NCI-H2081 (cell line): Measurements from ENCODE around the gene RDH13.
"Not testable (repeated sequence)": the region's sequence is repeated elsewhere in the genome, so short reads cannot be mapped to it uniquely, and the experiment has no call there.

ENCODE experiments used
- DNase-seq, 2 experiments: peaks; one replicate each; lab custom pipeline; 2025; lab: John Stamatoyannopoulos, UW

Gene RDH13

GRCh38 chr19:55044771-55045716 is 17.9 kb downstream of the RDH13 start:
- no peak for DNase-seq

- no peak for DNase-seq
Observed at GRCh38 chr19:55044286-55044685, 18.7 kb downstream of the RDH13 start.

GRCh38 chr19:55042688-55043087 is 20.3 kb downstream of the RDH13 start:
- DNase-seq: no peak

- no peak for DNase-seq
Observed at GRCh38 chr19:55042344-55042678, 20.6 kb downstream of the RDH13 start.

GRCh38 chr19:55041627-55042343 is 21.2 kb downstream of the RDH13 start:
- no peak for DNase-seq

- DNase-seq: no peak
Observed at GRCh38 chr19:55041244-55041626, 21.7 kb downstream of the RDH13 start.

- DNase-seq: not testable (repeated sequence)
Observed at GRCh38 chr19:55040654-55041053, 22.3 kb downstream of the RDH13 start.

GRCh38 chr19:55037603-55038002 is 25.3 kb downstream of the RDH13 start:
- not testable (repeated sequence) for DNase-seq

GRCh38 chr19:55036058-55036457 is 26.9 kb downstream of the RDH13 start:
- DNase-seq: no peak

- DNase-seq: no peak
Observed at GRCh38 chr19:55034751-55035150, 28.2 kb downstream of the RDH13 start.

- not testable (repeated sequence) for DNase-seq
Observed at GRCh38 chr19:55032976-55033643, 29.8 kb downstream of the RDH13 start.

- no peak for DNase-seq
Observed at GRCh38 chr19:55032170-55032800, 30.7 kb downstream of the RDH13 start.

GRCh38 chr19:55031178-55031577 is 31.8 kb downstream of the RDH13 start:
- no peak for DNase-seq

GRCh38 chr19:55028757-55029156 is 34.2 kb downstream of the RDH13 start:
- DNase-seq: no peak

- DNase-seq: no peak
Observed at GRCh38 chr19:55027472-55028337, 35.2 kb downstream of the RDH13 start.

- not testable (repeated sequence) for DNase-seq
Observed at GRCh38 chr19:55027140-55027471, 35.8 kb downstream of the RDH13 start.

GRCh38 chr19:55024111-55024510 is 38.8 kb downstream of the RDH13 start:
- DNase-seq: no peak

- not testable (repeated sequence) for DNase-seq
Observed at GRCh38 chr19:55020351-55020750, 42.6 kb downstream of the RDH13 start.

GRCh38 chr19:55018633-55019032 is 44.3 kb downstream of the RDH13 start:
- no peak for DNase-seq

- DNase-seq: no peak
Observed at GRCh38 chr19:55018216-55018615, 44.7 kb downstream of the RDH13 start.

- no peak for DNase-seq
Observed at GRCh38 chr19:55016017-55016416, 46.9 kb downstream of the RDH13 start.
